HPDE6-E6E7 (cell line): Measurements from ENCODE around the gene AP1M1.

Experiments
- DNase-seq: peaks from one replicate; pipeline ENCODE4 v3.0.0; 2011; ENCODE audit warnings: missing footprints; ENCODE audit errors: extremely low spot score

Gene AP1M1

GRCh38 chr19:16207490-16208025 is 9.8 kb downstream of the AP1M1 start:
- no peak for DNase-seq

GRCh38 chr19:16208064-16208759 is 10.5 kb downstream of the AP1M1 start:
- no peak for DNase-seq

GRCh38 chr19:16208847-16209665 is 11.3 kb downstream of the AP1M1 start:
- no peak for DNase-seq

GRCh38 chr19:16210168-16210567 is 12.5 kb downstream of the AP1M1 start:
- no peak for DNase-seq

GRCh38 chr19:16213076-16213475 is 15.4 kb downstream of the AP1M1 start:
- DNase-seq, result no peak

GRCh38 chr19:16216744-16217670 is 19.3 kb downstream of the AP1M1 start:
- no peak for DNase-seq

GRCh38 chr19:16217716-16218451 is 20.2 kb downstream of the AP1M1 start:
- no peak for DNase-seq

- no peak for DNase-seq
These were observed 21.1 kb downstream of the AP1M1 start for GRCh38 chr19:16218851-16219250.

- no peak for DNase-seq
These were observed 25.1 kb downstream of the AP1M1 start for GRCh38 chr19:16222806-16223205.

GRCh38 chr19:16223746-16224145 is 26.0 kb downstream of the AP1M1 start:
- DNase-seq, result no peak

GRCh38 chr19:16224293-16225045 is 26.8 kb downstream of the AP1M1 start:
- no peak for DNase-seq

- no peak for DNase-seq
These were observed 27.8 kb downstream of the AP1M1 start for GRCh38 chr19:16225279-16226183.

GRCh38 chr19:16226184-16226591 is 28.5 kb downstream of the AP1M1 start:
- DNase-seq, result no peak

- no peak for DNase-seq
These were observed 29.4 kb downstream of the AP1M1 start for GRCh38 chr19:16226878-16227836.

- DNase-seq, result no peak
These were observed 30.3 kb downstream of the AP1M1 start for GRCh38 chr19:16227837-16228636.

- no peak for DNase-seq
These were observed 31.1 kb downstream of the AP1M1 start for GRCh38 chr19:16228637-16229321.

GRCh38 chr19:16229322-16229641 is 31.6 kb downstream of the AP1M1 start:
- DNase-seq, result no peak
